ENCODE measurements around the gene SERPINB10.

SERPINB10 gene

GRCh38 chr18:63962137-63962536 is 54.4 kb downstream of the SERPINB10 start:
- no peak for DNase-seq (ENCODE audit: low spot score)
- no peak for TF ChIP-seq CTCF (IDR thresholded peaks at IDR 0.05; ENCODE audit: extremely low read depth, missing control alignments)

- no peak for DNase-seq (ENCODE audit: low spot score)
- TF ChIP-seq CTCF (IDR thresholded peaks at IDR 0.05; ENCODE audit: extremely low read depth, missing control alignments), result peak; percentile 73
Measured at GRCh38 chr18:63963615-63964256, 56.0 kb downstream of the SERPINB10 start.

GRCh38 chr18:63964908-63965307 is 57.1 kb downstream of the SERPINB10 start:
- no peak for TF ChIP-seq CTCF (IDR thresholded peaks at IDR 0.05; ENCODE audit: extremely low read depth, missing control alignments)

GRCh38 chr18:63965716-63966330 is 58.1 kb downstream of the SERPINB10 start:
- TF ChIP-seq CTCF (IDR thresholded peaks at IDR 0.05; ENCODE audit: extremely low read depth, missing control alignments), result no peak
- DNase-seq (ENCODE audit: low spot score), result no peak

More at GRCh38 chr18:63964908-63965307, 57.1 kb downstream of the SERPINB10 start:
- DNase-seq (ENCODE audit: low spot score), result no peak

GRCh38 chr18:63969942-63970808 is 62.4 kb downstream of the SERPINB10 start, which contains the start of gene SERPINB8:
Gene SERPINB8 (plus strand): TSS chr18:63970081. CDS start chr18:63978309, 8,228 bp downstream.
- TF ChIP-seq CTCF (IDR thresholded peaks at IDR 0.05; ENCODE audit: extremely low read depth, missing control alignments), result no peak
- DNase-seq (ENCODE audit: low spot score), result peak; percentile 84

- no peak for DNase-seq (ENCODE audit: low spot score)
- no peak for TF ChIP-seq CTCF (IDR thresholded peaks at IDR 0.05; ENCODE audit: extremely low read depth, missing control alignments)
Measured at GRCh38 chr18:63970809-63971205, 63.0 kb downstream of the SERPINB10 start.

All from GM20000 (cell line).